HS-27A (cell line): ENCODE data around the gene TSC2.

Experiments used
- DNase-seq: peaks from one replicate; pipeline ENCODE4 v3.0.0-alpha.2; 2012; ENCODE audit warnings: low read depth, missing footprints

TSC2 gene

DNA sequence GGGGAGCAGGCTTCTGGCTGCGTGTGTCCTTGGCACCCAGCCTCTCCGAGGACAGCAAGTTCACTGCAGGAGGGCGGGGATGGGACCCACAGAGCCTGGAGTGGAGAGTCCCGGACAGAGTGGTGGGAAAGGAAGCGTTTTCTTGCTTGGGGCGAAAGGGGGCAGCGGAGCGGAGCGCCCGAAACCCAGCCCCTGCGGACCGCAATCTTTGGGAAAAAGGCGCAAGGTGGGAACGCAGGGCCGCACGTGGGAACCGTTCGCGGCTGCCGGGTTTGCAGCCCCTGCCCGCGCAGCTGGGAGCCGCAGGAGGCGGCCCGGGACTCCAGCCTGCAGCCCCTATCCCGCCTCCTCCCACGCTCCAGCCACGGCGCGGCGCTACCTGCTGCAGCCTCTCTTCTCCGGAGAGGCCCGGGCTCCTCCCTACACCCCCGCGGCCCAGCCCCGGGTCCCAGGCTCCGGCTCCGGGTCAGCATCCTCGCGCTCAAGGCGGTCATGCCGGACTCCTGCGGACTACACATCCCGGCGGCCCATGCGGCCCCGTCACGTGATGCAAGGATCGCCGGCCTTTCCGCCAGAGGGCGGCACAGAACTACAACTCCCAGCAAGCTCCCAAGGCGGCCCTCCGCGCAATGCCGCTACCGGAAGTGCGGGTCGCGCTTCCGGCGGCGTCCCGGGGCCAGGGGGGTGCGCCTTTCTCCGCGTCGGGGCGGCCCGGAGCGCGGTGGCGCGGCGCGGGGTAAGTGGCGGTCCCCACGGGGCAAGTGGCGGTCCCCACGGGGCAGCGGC is at the start of gene TSC2, which contains the start of gene NTHL1:
TSS of gene TSC2 (plus strand) at position 656 of the 786 bp plus-strand sequence. CDS start 631 bp downstream, outside the sequence.
TSS of gene NTHL1 (minus strand) at position 505 of the 786 bp plus-strand sequence. CDS start at position 494, 11 bp downstream.
- DNase-seq: peak; percentile 81

- no peak for DNase-seq
Observed at GRCh38 chr16:1998360-1998835, 49.4 kb upstream of the TSC2 start.

DNA sequence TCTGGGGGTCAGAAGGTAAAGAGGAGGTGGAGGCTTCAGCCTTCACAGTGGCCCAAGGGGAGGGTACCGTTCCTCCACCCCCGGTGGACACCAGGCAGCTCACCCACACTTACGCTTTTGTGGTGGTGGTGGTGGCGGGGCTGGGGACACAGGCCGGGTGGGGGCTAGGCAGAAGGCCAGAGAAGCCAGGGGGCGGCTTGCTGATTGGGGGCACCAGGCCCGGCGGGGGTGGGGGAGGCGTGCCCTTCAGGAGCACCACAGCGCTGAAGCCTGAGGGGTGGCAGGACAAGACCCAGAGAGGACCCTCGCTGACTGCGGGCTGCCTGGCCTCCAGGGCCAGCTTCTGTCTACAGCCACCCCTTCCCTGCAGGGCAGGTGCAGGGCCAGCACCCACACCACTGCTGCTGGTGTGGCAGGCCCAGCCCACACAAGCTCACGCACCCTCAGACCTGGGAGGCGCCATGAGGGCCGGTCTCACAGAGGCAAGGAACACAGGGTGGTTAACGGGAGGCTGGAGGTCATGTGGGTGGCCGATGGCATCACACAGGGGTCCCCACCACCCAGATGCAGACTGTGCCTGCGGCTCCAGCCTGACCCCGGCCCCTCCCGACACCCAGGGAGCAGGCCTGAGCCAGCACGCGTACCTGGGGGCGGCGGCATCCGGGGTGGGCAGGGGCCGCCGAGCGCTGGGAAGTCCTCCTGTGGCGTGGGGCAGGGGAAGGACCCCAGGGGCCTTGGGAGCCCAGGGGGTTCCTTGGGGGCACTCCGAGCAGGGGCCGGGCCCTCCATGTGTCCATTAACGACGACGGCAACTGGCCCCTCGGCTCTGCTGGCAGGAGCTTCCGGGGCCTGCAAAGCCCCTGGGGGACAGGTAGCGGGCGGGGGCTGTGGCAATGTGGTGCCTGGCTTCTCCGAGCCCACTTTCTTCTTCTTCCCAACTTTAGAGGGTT is 48.7 kb upstream of the TSC2 start:
- DNase-seq: no peak

DNA sequence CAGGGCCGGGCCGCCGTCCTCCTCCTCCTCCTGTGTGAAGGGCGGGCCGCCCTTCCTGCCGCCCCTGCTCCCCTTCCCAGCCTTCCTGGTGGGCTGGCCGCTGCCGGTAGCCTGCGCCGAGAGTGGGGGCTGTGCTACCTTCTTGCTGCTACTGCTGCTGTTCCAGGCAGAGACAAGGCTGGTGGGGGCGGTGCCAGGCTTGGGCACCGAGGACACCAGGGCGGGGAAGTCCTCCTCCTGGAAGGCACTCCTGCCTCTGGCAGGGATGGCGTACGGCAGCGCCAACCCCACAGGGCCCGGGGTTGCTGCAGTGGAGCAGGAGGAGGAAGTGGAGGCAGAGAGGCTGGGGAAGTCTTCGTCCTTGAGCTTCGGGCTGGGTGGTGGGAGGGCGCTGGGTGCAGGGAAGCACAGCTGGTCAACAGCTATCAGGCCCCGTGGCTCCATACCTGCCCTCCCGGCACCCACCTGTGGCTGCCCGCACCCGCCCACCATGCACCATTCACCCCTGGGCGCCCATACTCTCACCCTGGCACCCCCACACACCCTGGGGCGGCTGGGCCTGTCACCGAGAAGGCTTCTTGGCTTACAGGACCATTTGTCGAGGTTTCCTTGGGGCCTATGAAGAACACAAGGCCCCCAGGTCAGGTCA is 47.8 kb upstream of the TSC2 start:
- DNase-seq: no peak

- DNase-seq: no peak
Observed at GRCh38 chr16:2001035-2001434, 46.8 kb upstream of the TSC2 start.

DNA sequence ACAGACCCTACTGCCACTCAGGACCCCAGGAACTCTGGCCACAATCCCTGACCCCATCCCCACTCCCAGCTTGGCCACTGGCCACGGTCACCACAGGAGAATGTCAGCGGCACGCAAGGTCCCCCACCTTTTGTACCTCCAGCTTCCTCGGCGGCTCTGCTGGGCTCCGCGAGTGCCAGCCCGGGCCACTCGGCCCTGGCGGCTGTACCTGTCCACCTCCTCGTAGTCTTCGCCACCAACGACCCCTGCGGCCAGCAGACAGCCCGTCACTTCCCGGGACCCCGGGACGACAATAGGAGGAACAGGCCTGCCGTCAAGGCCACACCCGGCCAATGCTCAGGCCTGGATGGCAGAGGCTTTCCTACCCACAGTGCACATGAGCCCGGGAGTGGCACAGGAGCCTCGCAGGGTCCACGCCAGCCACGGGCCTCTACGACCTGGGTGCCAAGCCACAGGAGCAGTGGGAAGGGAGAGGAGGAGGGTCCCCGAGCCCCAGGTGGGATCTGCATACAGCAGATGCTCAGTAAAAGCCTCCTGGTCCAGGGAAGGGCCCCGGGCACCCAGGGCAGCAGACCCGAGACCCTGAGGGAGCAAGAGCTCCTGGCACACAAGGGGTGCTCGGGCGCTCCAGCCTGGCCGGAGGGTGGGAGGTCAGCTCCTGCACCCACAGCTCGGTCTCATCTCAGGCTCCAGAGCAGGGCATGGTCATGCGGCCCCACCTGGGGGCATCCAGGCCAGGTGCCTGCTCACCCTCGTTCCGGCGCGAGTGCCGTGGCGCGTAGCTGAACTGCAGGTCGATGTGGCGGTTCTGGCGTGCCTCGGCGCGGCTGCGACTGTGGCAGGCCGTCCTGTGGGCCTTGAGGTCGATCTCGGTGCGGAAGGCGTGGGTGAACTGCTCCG is 46.1 kb upstream of the TSC2 start:
- DNase-seq: no peak

- DNase-seq: no peak
Observed at GRCh38 chr16:2002406-2003230, 45.2 kb upstream of the TSC2 start.

- DNase-seq: no peak
Observed at GRCh38 chr16:2003231-2003826, 44.5 kb upstream of the TSC2 start.

DNA sequence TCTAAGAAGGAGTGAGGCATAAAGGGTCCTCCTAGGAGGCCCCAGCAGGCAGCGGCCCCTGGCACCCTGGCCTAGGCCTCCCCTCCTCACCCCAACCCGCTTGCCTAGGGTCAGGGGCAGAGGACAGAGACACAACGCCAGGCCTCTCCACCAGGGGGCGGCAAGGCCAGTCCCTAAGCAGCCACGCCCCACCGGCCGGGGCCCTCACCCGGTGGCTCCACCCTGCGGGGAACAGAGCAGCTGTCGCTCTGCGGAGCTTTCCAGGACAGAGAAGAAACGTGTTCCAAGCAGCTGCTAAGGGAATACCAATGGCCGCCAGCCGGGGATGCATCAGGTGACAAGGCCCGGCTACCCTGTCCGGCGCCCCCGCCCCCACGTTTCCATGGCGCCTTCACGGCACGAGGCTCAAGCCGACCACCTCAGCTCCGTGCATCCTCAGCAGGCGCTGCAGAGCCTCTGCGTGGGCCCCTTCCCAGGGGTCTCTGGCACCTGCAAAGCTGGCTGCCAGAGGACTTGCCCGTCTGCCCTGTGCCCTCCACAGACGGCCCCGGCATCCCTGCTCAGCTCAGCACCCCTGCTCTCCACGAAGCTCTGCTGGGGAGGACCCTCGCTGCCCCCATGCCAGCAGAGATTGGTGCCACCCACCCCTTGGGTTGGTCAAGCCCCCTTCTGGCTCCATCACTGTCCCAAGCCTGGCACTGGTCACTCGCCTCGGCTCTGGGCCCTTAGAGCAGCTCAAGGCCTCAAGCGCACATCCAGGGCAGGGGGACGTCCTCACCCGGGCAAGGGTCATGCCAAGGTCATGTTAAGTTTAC is 43.8 kb upstream of the TSC2 start:
- DNase-seq: no peak

- DNase-seq: no peak
Observed at GRCh38 chr16:2004795-2005517, 42.8 kb upstream of the TSC2 start.

DNA sequence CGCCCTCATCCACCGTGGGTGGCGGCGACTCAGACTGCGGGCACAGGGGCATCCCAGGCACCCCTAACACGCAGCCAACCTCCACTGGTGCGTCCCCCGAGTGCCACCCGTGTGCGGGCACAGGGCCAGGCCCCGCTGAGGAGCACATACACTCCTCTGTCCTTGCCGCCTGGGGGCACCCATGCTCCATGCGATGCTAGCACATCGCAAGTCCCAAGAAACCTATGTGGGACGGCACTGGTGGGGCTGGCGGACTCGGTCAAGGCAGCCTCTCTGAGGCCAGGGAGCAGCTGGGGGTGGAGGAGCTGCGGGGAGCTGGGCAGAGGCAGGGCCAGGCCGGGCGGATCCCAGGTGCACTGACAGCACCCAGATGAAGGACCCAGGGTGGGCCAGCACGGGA is 42.1 kb upstream of the TSC2 start:
- DNase-seq: no peak

DNA sequence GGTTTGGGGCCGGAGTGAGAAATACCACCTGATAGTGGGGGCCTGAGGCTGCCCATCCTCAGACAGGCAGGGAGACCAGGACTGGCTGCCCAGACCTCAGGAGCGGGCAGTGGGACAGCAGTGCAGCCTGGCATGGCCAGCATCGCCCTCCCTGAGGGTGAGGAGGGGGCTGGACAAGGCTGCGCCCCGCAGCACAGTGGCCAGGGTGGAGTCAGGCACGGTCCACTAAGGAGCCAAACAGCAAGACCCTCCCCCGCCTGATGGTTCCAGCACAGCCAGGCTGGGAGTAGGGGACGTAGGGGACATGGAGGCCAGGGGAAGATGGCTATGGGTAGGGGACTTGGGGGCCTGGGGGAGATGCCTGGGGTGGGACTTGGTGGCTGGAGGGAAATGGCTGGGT is 41.5 kb upstream of the TSC2 start:
- no peak for DNase-seq

DNA sequence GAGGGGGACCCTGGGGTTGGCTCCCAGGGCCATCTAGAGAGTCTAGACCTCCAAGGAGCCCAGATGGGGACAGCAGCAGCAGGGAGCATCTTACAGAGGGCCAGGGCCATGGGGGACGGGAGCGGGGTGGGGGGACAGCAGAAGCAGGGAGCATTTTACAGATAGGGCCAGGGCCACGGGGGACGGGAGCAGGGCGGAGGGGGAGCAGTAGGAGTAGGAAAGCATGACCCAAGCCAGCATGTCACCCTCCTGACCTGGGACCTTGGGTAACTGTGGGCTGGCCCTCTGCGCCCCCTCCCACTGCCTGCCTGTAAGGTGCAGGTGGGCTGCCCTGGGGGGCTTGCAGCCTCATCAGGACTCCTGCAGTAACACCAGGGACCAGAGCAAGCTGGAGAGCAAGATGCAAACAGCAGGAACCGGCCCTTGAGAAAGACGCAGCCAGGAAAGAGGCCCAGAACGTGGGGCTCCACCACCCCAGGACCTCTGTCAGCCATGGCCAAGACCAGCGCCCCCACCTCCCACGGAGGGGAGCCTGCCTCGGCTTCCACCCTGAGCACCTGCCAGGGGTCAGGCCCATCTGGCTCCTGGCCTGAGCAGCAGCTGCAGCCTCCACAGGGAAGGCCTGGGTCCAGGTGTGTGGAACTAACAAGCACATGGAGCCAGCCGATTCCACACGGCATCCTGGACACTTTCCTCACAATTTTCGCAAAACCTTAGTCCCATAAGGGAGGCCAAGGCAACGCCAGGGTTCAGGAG is 40.5 kb upstream of the TSC2 start:
- DNase-seq: no peak

DNA sequence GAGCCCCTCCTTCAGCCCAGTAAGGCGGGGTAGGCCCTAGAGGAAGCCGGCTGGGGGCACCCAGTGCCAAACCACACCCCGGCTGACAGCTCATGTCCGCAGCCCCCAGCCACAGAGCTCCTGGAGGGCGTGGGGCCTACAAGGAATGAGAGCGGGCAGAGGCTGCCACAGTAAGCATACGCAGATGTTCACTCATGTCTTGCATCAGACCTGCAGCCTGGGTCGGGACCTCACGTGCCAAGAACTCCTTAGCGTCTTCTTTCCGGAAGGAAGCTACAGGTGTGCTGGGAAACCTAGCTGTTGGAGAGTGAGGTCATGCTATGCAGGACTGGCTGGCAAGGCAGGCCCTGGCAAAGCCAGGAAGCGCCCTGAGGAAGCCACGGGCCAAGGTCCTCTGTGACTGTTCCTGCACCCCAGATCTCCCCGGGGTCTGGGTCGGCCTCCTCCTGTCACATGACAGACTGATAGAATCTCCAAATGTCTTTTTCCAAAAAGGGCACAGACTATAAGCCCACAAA is 39.7 kb upstream of the TSC2 start:
- no peak for DNase-seq

GRCh38 chr16:2008631-2009163 is 39.1 kb upstream of the TSC2 start:
- DNase-seq: no peak

- DNase-seq: no peak
Observed at GRCh38 chr16:2009164-2009711, 38.5 kb upstream of the TSC2 start.
